GM21576 (cell line): ENCODE data around the gene ZMIZ1.

Experiments
- ATAC-seq: cut with Tn5 transposase; IDR thresholded peaks from one replicate; pipeline ENCODE4 v1.9.1; 2021; ENCODE audit warnings: mild to moderate bottlenecking, moderate library complexity; ENCODE audit not compliant: unreplicated experiment

ZMIZ1 gene

GRCh38 chr10:79183468-79183865 is 114.7 kb downstream of the ZMIZ1 start:
- no peak for ATAC-seq

- ATAC-seq: no peak
Observed at GRCh38 chr10:79184145-79184625, 115.4 kb downstream of the ZMIZ1 start.

DNA sequence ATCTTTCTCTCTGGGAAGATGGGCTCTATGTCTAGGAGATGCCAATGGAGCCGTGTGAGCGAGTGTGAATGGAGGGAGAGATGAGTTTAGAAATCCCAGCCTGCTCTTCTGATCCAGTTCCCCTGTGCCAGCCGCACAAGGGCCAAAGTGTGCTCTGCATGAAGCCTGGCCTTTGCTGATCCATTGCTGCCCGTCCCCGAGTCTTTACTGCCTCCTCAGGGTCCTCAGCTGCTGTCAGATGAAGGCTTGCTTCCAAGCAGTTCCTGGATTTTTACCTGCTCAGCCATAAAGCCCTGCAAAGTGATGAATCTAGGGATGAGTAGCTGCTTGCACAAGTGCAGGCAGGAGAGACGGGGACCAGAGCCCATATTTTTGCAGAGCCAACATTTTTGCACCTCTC is 115.9 kb downstream of the ZMIZ1 start:
- ATAC-seq: no peak

GRCh38 chr10:79185067-79185774 is 116.5 kb downstream of the ZMIZ1 start:
- ATAC-seq: no peak

DNA sequence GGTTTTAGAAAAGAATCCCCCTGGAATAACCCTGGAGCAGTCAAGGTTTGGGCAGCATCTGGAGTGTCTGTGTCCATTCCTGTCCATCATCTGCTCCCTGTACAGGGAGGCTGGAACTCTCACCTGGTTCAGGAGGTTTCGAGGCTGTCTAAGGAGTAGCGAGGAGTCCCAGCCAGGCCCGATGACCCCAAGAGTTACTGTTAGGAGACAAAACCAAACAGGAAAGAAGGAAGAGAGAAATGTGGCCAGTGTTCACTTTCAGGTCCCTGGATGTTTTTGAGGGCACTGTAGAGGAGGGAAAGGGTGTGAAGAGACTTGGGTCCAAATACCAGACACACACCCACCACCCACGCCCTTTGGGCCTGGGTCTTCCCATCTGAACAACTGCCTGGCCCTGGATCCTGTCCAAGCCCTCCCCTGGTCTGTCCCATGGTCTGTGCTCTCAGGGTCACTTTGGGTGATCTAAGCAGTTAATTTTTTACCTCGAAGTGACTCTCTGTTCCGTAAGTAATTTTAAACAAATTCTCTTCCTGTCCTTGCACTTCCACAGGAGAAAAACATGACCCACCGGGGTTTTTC is 117.1 kb downstream of the ZMIZ1 start:
- no peak for ATAC-seq

DNA sequence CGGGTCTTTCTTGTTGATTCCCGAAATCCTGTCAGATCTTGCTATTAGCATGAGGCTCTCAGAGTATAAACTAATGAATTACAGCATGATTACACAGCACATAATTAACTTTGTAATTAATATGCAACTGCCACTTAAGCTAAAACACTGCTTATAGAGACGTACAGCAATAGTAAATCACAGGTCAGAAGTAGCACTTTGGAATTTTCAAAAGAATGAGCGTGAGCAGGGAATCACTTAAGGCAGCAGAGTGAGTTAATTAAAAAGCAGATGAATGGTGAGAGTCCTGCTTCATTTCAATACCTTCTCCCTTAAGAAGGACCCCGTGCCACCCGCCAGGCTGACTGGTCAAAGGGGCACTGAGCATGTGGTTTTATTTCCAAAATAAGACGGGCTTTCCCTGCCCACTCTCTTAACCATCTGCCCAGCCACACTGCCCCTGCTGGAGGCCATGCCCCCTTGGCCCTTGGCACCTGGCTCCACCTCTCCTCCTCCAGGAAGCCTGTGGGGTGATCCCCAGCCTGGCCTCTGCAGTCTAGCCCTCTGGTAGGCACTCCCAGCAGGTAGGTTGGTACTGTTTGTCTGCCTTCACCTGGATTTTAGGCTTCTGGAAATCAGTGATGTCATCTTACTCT is 117.8 kb downstream of the ZMIZ1 start:
- ATAC-seq: no peak

DNA sequence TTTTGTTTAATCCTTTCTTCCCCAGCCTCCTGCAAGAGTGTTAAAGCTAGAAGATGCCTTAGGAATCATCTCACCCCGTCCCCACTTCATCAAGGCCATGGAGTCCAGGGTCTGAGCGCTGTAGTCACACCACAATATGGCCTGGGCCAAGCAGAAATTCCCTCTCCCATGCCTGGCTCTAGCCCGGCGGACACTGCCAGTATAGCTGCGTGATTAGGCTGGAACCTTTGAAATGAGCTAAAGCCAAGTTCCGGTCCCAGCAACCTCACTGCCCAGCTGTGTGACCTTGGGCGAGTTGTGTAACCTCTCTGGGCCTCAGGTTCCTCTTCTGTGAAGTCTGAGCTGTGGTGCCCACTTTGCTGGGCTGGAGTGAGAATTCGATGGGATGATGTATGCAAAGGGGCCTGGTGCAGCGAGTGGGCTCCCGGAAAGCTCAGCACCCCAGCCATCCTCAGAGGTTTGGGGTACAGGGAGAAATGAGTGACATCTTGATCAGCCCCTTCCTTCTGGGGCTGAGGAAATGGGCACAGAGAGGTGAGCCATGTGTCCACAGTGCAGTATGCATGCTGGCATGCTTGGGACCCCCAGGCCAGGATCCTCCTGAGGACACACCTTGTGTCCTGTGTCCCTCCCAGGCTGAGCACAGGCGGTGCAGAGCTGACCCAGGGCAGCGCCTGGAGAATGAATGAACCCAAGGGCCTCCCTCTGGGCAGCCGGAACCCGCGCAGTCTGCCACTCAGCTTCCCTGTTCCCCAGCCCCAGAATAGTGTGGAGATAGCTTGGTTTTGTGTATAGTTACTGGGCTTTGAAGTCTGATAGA is 118.6 kb downstream of the ZMIZ1 start:
- ATAC-seq: no peak

DNA sequence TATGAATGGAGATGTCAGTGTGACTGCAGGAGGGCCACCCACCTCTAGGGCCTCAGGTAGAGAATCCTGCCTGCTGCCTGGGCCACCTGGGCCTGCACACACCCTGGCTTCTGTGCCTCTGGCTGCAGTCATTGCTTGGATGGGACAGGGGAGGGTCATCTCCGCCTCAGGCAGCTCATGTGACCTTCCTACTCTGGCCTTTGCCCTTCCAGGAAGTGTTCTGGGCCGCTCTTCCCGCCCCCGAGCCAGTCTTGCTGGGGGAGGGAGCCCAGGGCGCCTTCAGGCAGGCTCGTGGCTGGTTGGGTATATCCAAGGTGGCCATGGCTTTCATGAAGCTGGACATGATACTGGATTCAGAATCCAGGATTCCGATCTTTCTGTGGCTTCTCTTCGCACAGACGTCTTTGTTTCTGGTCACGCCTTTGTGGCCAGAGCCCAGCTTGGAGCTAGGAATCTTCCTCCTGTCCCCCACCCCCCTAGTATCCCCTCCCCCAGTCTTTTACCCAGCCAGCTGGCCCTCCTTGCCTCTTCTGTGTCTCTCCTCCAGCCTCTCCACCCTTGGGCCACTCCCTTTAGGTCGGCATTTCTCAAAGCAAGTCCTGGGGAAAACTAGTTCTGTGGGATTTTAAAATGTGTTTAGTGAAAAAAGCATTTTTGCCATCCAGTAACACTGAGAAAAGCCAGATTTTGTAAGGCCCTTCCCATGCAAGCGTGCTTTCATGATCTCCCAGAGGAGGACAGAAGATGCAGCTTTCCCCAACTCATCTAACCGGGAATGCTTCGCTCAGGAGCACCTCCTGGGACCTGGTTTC is 119.6 kb downstream of the ZMIZ1 start:
- no peak for ATAC-seq

DNA sequence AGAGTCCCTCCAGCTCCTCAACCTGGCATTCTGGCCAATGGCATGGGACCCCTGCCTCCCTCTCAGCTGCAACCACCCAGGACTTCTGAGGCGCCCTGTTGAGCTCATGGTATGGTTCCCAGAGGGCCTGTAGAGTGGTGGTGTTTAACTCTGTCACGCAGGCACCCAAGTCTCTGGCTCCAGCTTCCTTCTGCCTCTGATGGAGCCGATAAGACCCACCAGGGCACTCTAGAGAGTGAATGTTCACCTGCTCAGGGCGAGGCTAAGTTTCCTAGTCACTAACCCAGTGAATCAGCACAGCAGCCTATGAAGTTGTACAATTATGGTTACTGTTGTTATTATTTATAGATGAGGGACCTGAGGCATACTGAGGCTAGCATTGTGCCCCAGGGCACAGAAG is 120.4 kb downstream of the ZMIZ1 start:
- ATAC-seq: no peak

- no peak for ATAC-seq
Observed at GRCh38 chr10:79189853-79190435, 121.2 kb downstream of the ZMIZ1 start.

DNA sequence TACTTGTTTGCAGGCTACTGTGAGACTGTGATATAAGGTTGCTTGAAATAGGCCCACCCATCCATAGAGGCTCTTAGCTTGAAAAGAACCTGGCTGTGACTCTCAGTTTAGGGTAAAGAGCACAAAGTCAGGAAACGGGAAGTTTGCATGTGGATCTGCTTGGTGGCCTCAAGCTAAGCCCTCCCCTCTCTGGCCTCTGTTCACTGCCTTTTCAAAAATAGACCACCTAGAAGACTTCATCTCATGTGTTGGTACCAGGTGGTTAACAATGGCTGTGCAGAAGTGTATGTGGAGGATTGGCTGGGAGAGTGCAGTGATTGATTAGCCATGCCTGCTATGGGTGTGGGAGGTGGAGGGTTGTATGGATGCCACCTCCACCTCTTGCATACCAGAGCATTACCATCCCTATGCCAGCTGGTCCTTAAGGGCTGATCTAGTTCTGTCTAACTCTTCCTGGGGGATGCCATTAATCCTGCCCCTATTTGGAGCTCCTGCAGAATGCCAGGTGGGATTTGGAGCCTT is 122.0 kb downstream of the ZMIZ1 start:
- no peak for ATAC-seq

- no peak for ATAC-seq
Observed at GRCh38 chr10:79191951-79192676, 123.3 kb downstream of the ZMIZ1 start.

- no peak for ATAC-seq
Observed at GRCh38 chr10:79192677-79193003, 123.9 kb downstream of the ZMIZ1 start.

GRCh38 chr10:79193694-79194382 is 125.1 kb downstream of the ZMIZ1 start:
- no peak for ATAC-seq

GRCh38 chr10:79195091-79195923 is 126.5 kb downstream of the ZMIZ1 start:
- ATAC-seq: peak; percentile 81

GRCh38 chr10:79196470-79197461 is 128.0 kb downstream of the ZMIZ1 start:
- no peak for ATAC-seq

DNA sequence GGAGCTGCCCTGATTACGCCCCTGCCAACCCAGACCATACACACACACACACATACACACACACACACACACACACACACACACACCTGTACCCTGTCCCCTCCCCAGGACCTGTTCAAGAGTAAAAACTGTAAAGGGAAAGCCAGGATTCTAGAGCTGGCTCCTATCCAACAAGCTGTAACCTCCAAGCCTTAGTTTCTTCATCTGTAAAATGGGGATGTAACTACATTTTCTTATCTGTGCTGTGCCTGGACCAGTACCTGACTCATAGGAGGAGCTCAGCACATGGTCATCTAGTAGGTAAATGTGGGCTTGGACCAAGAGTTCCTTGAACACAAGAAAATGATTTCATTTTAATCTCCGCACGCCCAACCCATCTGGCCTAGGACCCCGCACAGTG is 128.8 kb downstream of the ZMIZ1 start:
- no peak for ATAC-seq
